Fibroblast of lung (primary cell): Measurements from ENCODE around the gene RBP2.

ENCODE experiments used
- EZH2 ChIP-seq: IDR thresholded peaks from 2 replicates; pipeline ENCODE4 v1.5.1; 2012; ENCODE audit warnings: low read length, control low read depth, mild to moderate bottlenecking; ENCODE audit errors: missing control alignments
- TF ChIP-seq, protein P1 (sequence below), 2 donors: IDR thresholded peaks in 1 of 2; conservative IDR thresholded peaks in 1 of 2; 1 replicate in 1 of 2; 2 replicates in 1 of 2; pipeline ENCODE4 v1.5.1; 2011 to 2012; ENCODE audit warnings: low read length in 2 of 2, control low read depth in 1 of 2, inconsistent platforms in 1 of 2, low read depth in 1 of 2, mild to moderate bottlenecking in 1 of 2

DNA sequence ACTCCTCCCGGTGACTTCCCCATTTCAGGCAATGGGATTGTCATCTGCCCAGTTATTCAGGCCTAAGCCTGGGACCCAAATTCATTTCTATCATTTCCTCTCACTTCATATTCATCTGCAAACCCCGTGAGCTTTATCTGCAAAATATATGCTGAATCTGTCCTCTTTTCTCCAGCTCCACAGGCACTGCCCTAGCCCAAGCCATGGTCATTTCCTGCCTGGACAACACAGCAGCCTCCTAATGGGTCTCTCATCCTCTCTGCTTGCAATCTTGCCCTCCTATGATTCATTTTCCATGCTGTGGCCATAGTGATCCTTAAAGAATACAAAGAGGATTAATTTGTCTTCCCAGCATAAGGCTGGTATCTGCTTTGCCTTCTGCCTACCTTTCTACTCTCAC, 6.1 kb downstream of the RBP2 start:
- TF ChIP-seq, protein P1, sequence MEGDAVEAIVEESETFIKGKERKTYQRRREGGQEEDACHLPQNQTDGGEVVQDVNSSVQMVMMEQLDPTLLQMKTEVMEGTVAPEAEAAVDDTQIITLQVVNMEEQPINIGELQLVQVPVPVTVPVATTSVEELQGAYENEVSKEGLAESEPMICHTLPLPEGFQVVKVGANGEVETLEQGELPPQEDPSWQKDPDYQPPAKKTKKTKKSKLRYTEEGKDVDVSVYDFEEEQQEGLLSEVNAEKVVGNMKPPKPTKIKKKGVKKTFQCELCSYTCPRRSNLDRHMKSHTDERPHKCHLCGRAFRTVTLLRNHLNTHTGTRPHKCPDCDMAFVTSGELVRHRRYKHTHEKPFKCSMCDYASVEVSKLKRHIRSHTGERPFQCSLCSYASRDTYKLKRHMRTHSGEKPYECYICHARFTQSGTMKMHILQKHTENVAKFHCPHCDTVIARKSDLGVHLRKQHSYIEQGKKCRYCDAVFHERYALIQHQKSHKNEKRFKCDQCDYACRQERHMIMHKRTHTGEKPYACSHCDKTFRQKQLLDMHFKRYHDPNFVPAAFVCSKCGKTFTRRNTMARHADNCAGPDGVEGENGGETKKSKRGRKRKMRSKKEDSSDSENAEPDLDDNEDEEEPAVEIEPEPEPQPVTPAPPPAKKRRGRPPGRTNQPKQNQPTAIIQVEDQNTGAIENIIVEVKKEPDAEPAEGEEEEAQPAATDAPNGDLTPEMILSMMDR (conservative IDR thresholded peaks at IDR 0.05 in 1 of 2, IDR thresholded peaks at IDR 0.05 in 1 of 2; ENCODE audit: low read depth in 1 of 2, low read length in 2 of 2), result no peak
- no peak for TF ChIP-seq EZH2
